ENCODE measurements around the gene SH3RF1. TPM values are rescaled to one million over a fixed set of nuclear protein-coding genes. Genes with fewer than 3 reads are reported as not detected.

Gene SH3RF1
- total RNA-seq, 1 donor from 2014 or later, result 35.2 TPM

GRCh38 chr4:169251291-169252235, 19.2 kb downstream of the SH3RF1 start:
- Mint-ChIP-seq H3K9me3 (ENCODE audit: unreplicated experiment) (peaks cover 2% of the 10 kb centered on the region), H3K27ac (ENCODE audit: unreplicated experiment) (peak overlapping the region; percentile 74), H3K36me3 (ENCODE audit: unreplicated experiment) (no peaks in the 10 kb centered on the region), H3K4me3 (ENCODE audit: unreplicated experiment) (no peak overlapping the region), H3K27me3 (ENCODE audit: unreplicated experiment) (peaks cover 2% of the 10 kb centered on the region), H3K4me1 (ENCODE audit: low read depth, unreplicated experiment) (peaks cover 53% of the 10 kb centered on the region)
- DNase-seq, result no peak
- TF ChIP-seq, protein P1, sequence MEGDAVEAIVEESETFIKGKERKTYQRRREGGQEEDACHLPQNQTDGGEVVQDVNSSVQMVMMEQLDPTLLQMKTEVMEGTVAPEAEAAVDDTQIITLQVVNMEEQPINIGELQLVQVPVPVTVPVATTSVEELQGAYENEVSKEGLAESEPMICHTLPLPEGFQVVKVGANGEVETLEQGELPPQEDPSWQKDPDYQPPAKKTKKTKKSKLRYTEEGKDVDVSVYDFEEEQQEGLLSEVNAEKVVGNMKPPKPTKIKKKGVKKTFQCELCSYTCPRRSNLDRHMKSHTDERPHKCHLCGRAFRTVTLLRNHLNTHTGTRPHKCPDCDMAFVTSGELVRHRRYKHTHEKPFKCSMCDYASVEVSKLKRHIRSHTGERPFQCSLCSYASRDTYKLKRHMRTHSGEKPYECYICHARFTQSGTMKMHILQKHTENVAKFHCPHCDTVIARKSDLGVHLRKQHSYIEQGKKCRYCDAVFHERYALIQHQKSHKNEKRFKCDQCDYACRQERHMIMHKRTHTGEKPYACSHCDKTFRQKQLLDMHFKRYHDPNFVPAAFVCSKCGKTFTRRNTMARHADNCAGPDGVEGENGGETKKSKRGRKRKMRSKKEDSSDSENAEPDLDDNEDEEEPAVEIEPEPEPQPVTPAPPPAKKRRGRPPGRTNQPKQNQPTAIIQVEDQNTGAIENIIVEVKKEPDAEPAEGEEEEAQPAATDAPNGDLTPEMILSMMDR (IDR thresholded peaks at IDR 0.05; ENCODE audit: partially characterized antibody, unreplicated experiment), result no peak

DNA sequence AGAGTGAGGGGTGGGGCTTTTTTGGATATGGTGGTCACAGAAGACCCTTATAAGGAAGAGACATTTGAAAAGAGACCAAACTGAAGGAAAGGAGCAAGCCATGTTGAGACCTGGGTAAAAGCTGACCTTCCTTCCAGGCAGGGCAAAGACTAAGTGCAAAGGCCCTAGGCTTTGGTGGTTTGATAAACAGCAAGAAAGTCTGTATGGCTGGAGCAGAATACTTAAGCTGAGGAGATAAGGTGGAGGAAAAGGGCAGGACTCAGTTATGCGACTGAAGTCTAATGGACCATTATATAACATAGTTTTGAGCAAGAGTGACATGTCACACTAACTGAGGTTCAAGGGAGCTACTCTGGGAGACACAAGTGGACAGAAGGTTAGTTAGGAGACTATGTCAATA, 20.0 kb downstream of the SH3RF1 start:
- TF ChIP-seq, protein P1 (IDR thresholded peaks at IDR 0.05; ENCODE audit: partially characterized antibody, unreplicated experiment), result no peak
- H3K4me1 Mint-ChIP-seq (ENCODE audit: low read depth, unreplicated experiment), result peaks cover 60% of the 10 kb centered on the region
- no peak for DNase-seq
- no peak overlapping the region for H3K4me3 Mint-ChIP-seq (ENCODE audit: unreplicated experiment)
- H3K27ac Mint-ChIP-seq (ENCODE audit: unreplicated experiment), result peak overlapping the region; percentile 20
- peaks cover 2% of the 10 kb centered on the region for H3K27me3 Mint-ChIP-seq (ENCODE audit: unreplicated experiment)
- peaks cover 2% of the 10 kb centered on the region for H3K9me3 Mint-ChIP-seq (ENCODE audit: unreplicated experiment)
- no peaks in the 10 kb centered on the region for H3K36me3 Mint-ChIP-seq (ENCODE audit: unreplicated experiment)

DNA sequence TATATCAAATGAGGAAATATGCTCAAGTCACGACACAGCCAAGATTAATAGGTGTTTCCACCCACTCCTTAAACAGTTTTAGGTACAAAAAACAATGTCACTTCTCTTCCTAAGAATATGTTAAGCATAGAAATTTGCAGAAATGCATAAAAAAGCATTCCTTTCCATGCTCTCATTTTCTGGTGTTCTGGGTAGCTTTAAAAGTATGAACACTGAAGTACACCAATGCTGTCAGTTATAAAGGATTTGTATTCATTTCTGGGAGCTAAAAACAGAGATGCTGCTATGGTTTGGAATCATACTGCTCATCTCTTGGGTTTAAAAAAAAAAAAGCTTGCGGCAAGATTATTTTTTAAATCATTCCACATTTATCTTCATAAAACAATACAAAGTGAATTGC, 20.8 kb downstream of the SH3RF1 start:
- H3K36me3 Mint-ChIP-seq (ENCODE audit: unreplicated experiment), result no peaks in the 10 kb centered on the region
- H3K27ac Mint-ChIP-seq (ENCODE audit: unreplicated experiment), result no peak overlapping the region
- TF ChIP-seq, protein P1 (IDR thresholded peaks at IDR 0.05; ENCODE audit: partially characterized antibody, unreplicated experiment), result no peak
- H3K27me3 Mint-ChIP-seq (ENCODE audit: unreplicated experiment), result peaks cover 2% of the 10 kb centered on the region
- H3K4me3 Mint-ChIP-seq (ENCODE audit: unreplicated experiment), result no peak overlapping the region
- DNase-seq, result no peak
- peaks cover 3% of the 10 kb centered on the region for H3K9me3 Mint-ChIP-seq (ENCODE audit: unreplicated experiment)
- peaks cover 55% of the 10 kb centered on the region for H3K4me1 Mint-ChIP-seq (ENCODE audit: low read depth, unreplicated experiment)

DNA sequence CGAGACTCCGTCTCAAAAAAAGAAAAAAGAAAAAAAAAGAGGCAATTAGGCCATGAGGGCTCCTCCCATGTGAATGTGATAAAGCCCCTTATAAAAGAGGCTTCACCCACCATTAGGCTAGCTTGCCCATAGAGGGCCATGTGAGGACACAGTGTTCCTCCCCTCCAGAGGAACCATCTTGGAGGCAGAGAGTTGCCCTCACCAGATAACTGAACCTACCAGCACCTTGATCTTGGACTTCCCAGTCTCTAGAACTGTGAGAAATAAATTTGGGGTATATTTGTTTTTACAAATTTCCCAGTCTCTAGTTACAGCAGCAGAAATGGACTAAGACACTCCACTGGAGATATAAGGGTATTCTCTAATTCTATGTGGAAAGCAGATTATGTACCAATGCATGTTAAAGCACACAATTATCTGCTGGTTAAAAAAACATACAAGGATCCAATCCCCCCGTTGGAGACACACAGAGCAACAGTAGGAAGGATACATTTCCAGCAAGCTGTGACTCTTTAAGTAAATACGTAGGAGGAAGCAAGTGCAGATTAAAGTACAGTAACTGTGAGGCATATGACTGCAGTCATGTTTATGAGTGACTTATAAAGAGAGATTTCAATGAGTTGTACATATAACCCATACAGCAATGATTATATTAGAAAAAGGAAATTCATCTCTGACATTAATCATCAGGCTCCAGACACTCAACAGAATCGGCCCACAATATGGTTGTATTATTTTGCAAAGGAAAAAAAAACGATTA, 21.4 kb downstream of the SH3RF1 start:
- H3K36me3 Mint-ChIP-seq (ENCODE audit: unreplicated experiment), result no peaks in the 10 kb centered on the region
- no peak overlapping the region for H3K4me3 Mint-ChIP-seq (ENCODE audit: unreplicated experiment)
- H3K4me1 Mint-ChIP-seq (ENCODE audit: low read depth, unreplicated experiment), result peaks cover 52% of the 10 kb centered on the region
- no peak for DNase-seq
- H3K9me3 Mint-ChIP-seq (ENCODE audit: unreplicated experiment), result peaks cover 3% of the 10 kb centered on the region
- H3K27ac Mint-ChIP-seq (ENCODE audit: unreplicated experiment), result no peak overlapping the region
- peaks cover 2% of the 10 kb centered on the region for H3K27me3 Mint-ChIP-seq (ENCODE audit: unreplicated experiment)
- TF ChIP-seq, protein P1 (IDR thresholded peaks at IDR 0.05; ENCODE audit: partially characterized antibody, unreplicated experiment), result no peak

Measured in glutamatergic neuron (in vitro differentiated cells).